Neural progenitor cell (in vitro differentiated cells): Measurements from ENCODE around the gene BCL2L2. TPM values are rescaled to one million over a fixed set of nuclear protein-coding genes. Genes with fewer than 3 reads are reported as not detected.

Experiments used
- DNase-seq: peaks from one replicate; pipeline ENCODE4 v3.0.0-alpha.2; 2016; ENCODE audit warnings: low spot score
- H2AFZ ChIP-seq: fragments of 200-600 bp; sonication (generic); replicated peaks from 2 replicates; pipeline ENCODE4 v1.6.1; 2016; ENCODE audit warnings: antibody characterized with exemption
- H3F3A ChIP-seq: fragments of 200-600 bp; sonication (generic); 2 replicates; pipeline ENCODE4 v1.6.1; 2016; ENCODE audit warnings: antibody characterized with exemption, low read depth
- H3K27ac ChIP-seq: fragments of 200-600 bp; sonication (generic); 2 replicates; pipeline ENCODE4 v1.5.1; 2016; ENCODE audit warnings: mild to moderate bottlenecking
- H3K27me3 ChIP-seq: fragments of 200-600 bp; sonication (generic); 2 replicates; pipeline ENCODE4 v1.6.1; 2016; ENCODE audit warnings: mild to moderate bottlenecking, moderate library complexity
- H3K36me3 ChIP-seq: fragments of 200-600 bp; sonication (generic); 2 replicates; pipeline ENCODE4 v1.5.1; 2016
- H3K4me1 ChIP-seq: fragments of 200-600 bp; sonication (generic); 2 replicates; pipeline ENCODE4 v1.6.1; 2016; ENCODE audit warnings: mixed run types
- H3K4me2 ChIP-seq: fragments of 200-600 bp; sonication (generic); 2 replicates; pipeline ENCODE4 v1.6.1; 2016
- H3K4me3 ChIP-seq: fragments of 200-600 bp; sonication (generic); 2 replicates; pipeline ENCODE4 v1.5.1; 2016
- H3K79me2 ChIP-seq: fragments of 200-600 bp; sonication (generic); 2 replicates; pipeline ENCODE4 v1.6.1; 2016; ENCODE audit warnings: low read depth
- H3K9ac ChIP-seq: fragments of 200-600 bp; sonication (generic); 2 replicates; pipeline ENCODE4 v1.6.1; 2016
- H3K9me3 ChIP-seq: fragments of 200-600 bp; sonication (generic); 2 replicates; pipeline ENCODE4 v1.5.1; 2016; ENCODE audit warnings: low read depth
- H4K20me1 ChIP-seq: fragments of 200-600 bp; sonication (generic); 2 replicates; pipeline ENCODE4 v1.6.1; 2016; ENCODE audit warnings: low read depth
- H3K27ac Mint-ChIP-seq: 3 replicates; pipeline ENCODE4 v1.8.0; 2021; ENCODE audit warnings: mixed read lengths
- H3K27me3 Mint-ChIP-seq: 2 replicates; pipeline ENCODE4 v1.8.0; 2022; ENCODE audit warnings: low read depth, mild to moderate bottlenecking, inconsistent platforms, moderate library complexity, mixed read lengths; ENCODE audit not compliant: insufficient read depth
- H3K36me3 Mint-ChIP-seq: 3 replicates; pipeline ENCODE4 v1.8.0; 2021; ENCODE audit warnings: mixed read lengths
- H3K4me1 Mint-ChIP-seq: 3 replicates; pipeline ENCODE4 v1.8.0; 2021; ENCODE audit warnings: mixed read lengths
- H3K4me3 Mint-ChIP-seq: 3 replicates; pipeline ENCODE4 v1.8.0; 2021; ENCODE audit warnings: mild to moderate bottlenecking, moderate library complexity, mixed read lengths
- H3K9me3 Mint-ChIP-seq: 3 replicates; pipeline ENCODE4 v1.8.0; 2020; ENCODE audit warnings: mixed read lengths
- EZH2 ChIP-seq: fragments of 200-600 bp; sonication (generic); IDR thresholded peaks from 2 replicates; pipeline ENCODE4 v1.6.1; 2017; ENCODE audit warnings: antibody characterized with exemption, mild to moderate bottlenecking, moderate library complexity
- EZH2phosphoT487 ChIP-seq: fragments of 200-600 bp; sonication (generic); IDR thresholded peaks from 2 replicates; pipeline ENCODE4 v1.6.1; 2017; ENCODE audit warnings: antibody characterized with exemption
- total RNA-seq: library from RNA; depleted of rRNA; stranded (reverse); fragments of >200 nt; gene quantifications from 2 replicates; pipeline ENCODE4 v1.2.3, GENCODE V29; 2015; ENCODE audit warnings: low replicate concordance
- TF ChIP-seq, protein P1 (sequence below): fragments of 200-600 bp; sonication (generic); IDR thresholded peaks from 2 replicates; pipeline ENCODE4 v1.5.1; 2017; ENCODE audit warnings: antibody characterized with exemption, mild to moderate bottlenecking

BCL2L2 gene
- total RNA-seq, 1 donor from 2014 or later = 14.9 TPM

DNA sequence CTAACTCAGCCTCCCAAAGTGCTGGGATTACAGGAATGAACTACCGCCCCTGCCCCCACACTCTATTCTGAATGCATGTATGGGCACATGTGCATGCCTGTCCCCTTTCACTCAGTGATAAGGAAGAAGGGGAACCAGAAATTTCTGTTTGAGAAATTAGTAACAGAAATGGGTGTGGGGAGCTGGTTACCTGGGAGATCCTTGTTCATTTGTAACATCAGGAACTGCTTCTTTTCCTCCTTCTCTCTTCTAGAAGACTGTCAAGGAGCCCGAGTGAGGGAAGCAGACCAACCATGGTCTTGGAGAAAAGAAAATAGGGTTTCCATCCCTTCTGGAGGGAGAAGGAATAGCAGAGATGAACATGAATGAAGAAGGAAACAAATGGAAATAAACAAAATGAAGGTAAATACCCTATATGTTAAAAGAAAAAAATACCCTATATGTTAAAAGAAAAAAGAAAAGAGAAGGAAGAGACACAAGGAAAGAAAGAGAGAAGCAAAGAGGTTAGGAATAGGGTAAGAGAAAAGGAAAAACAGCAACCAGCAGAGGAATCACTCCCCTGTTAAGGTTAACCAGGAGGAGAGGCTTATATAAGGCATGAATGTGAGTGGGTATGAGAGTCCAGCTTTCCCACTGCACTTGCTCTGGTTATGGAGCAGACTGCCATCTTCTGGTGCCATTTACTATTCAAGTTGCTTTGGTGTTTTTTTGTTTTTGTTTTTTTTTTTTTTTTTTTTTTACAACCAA is 7.2 kb upstream of the BCL2L2 start:
- Histone ChIP-seq H3K4me2 (no peak overlapping the region), H4K20me1 (no peaks in the 10 kb centered on the region), H3K27ac (no peak overlapping the region), H3K9ac (no peak overlapping the region), H3K9me3 (no peaks in the 10 kb centered on the region), H2AFZ (no peak overlapping the region), H3F3A (peaks cover 36% of the 10 kb centered on the region), H3K4me1 (peaks cover 7% of the 10 kb centered on the region), H3K36me3 (no peaks in the 10 kb centered on the region), H3K27me3 (peaks cover 36% of the 10 kb centered on the region), H3K79me2 (no peaks in the 10 kb centered on the region), H3K4me3 (no peak overlapping the region)
- peaks cover 7% of the 10 kb centered on the region for H3K36me3 Mint-ChIP-seq
- H3K4me1 Mint-ChIP-seq = peaks cover 37% of the 10 kb centered on the region
- H3K27me3 Mint-ChIP-seq = peaks cover 11% of the 10 kb centered on the region
- H3K9me3 Mint-ChIP-seq = peaks cover 2% of the 10 kb centered on the region
- no peak for TF ChIP-seq EZH2phosphoT487
- TF ChIP-seq, protein P1, sequence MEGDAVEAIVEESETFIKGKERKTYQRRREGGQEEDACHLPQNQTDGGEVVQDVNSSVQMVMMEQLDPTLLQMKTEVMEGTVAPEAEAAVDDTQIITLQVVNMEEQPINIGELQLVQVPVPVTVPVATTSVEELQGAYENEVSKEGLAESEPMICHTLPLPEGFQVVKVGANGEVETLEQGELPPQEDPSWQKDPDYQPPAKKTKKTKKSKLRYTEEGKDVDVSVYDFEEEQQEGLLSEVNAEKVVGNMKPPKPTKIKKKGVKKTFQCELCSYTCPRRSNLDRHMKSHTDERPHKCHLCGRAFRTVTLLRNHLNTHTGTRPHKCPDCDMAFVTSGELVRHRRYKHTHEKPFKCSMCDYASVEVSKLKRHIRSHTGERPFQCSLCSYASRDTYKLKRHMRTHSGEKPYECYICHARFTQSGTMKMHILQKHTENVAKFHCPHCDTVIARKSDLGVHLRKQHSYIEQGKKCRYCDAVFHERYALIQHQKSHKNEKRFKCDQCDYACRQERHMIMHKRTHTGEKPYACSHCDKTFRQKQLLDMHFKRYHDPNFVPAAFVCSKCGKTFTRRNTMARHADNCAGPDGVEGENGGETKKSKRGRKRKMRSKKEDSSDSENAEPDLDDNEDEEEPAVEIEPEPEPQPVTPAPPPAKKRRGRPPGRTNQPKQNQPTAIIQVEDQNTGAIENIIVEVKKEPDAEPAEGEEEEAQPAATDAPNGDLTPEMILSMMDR = peak; percentile 38
- no peak for TF ChIP-seq EZH2
- H3K27ac Mint-ChIP-seq = no peak overlapping the region
- H3K4me3 Mint-ChIP-seq = peak overlapping the region; percentile 31
- DNase-seq = no peak

DNA sequence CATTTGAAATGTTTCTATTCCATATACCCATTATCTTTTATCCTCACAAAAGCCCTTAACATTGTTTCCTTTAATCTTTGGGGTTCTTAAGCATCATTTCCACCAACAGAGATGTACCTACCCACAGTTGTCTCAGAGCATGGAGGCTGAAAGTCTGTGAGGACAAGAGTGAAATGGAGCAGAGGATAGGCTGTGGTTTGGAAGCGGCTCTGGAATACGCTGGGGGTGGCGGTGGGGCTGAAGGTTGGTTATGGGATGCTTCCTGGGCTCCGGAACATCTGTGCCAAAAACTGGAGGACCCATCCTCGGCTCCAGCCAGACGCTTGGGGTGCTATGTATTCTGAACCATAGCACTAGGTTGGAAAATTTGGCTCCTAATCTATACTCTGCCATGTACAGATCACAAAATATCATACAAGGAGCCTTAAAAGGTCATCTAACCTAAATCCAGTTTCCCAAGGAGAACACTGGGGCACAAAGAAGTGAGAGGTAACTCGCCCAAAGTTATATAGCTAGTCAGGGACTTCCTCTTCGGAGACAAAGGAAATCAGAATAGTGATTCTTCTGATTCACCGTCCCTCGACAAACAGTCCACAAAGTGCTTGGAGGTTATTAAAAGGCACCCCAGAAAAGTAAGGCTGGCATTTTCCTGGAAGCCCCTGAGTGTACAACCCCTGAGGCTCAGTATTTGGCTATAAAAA is 6.5 kb upstream of the BCL2L2 start:
- H3K4me1 ChIP-seq = peaks cover 6% of the 10 kb centered on the region
- peaks cover 34% of the 10 kb centered on the region for H3K27me3 ChIP-seq
- peaks cover 36% of the 10 kb centered on the region for H3K4me1 Mint-ChIP-seq
- peak overlapping the region; percentile 91 for H3K4me3 Mint-ChIP-seq
- TF ChIP-seq EZH2phosphoT487 = no peak
- TF ChIP-seq, protein P1 = no peak
- TF ChIP-seq EZH2 = no peak
- H3K27ac Mint-ChIP-seq = peak overlapping the region; percentile 76
- peaks cover 31% of the 10 kb centered on the region for H3F3A ChIP-seq
- H3K27me3 Mint-ChIP-seq = peaks cover 9% of the 10 kb centered on the region
- no peak for DNase-seq
- no peaks in the 10 kb centered on the region for H3K9me3 ChIP-seq
- no peak overlapping the region for H2AFZ ChIP-seq
- H3K36me3 ChIP-seq = no peaks in the 10 kb centered on the region
- H4K20me1 ChIP-seq = no peaks in the 10 kb centered on the region
- peaks cover 7% of the 10 kb centered on the region for H3K36me3 Mint-ChIP-seq
- peaks cover 2% of the 10 kb centered on the region for H3K9me3 Mint-ChIP-seq
- no peak overlapping the region for H3K27ac ChIP-seq
- no peaks in the 10 kb centered on the region for H3K79me2 ChIP-seq
- peak overlapping the region; percentile 96 for H3K4me3 ChIP-seq
- peak overlapping the region; percentile 79 for H3K4me2 ChIP-seq
- no peak overlapping the region for H3K9ac ChIP-seq

DNA sequence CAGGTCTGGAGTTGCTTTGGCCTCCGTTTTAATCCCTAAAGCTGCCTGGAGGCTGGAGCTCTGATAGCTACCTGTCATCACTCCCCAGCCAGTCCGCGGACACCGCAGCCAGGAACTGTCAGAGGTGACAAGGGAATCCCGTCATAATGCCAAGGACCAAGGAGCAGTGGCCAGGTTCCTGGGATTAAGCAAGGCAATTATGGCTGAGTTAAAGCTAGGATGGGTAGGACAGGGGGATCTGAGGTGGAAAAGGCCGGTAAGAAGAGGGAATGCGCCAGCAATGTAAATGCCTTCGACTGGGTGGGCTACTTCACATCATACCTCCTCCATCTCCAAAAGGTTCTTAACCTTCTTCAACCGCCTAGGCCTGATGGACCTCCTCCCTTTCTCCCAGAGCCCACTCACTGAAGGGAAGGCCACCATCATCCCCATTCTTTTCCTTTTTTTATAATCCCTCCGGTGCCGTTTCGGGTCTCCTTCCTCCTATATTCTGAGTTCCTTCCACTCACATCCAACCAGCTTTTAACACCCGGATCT is 5.9 kb upstream of the BCL2L2 start:
- Histone ChIP-seq H3K27ac (no peak overlapping the region), H3F3A (peaks cover 35% of the 10 kb centered on the region), H2AFZ (no peak overlapping the region), H4K20me1 (no peaks in the 10 kb centered on the region), H3K27me3 (peaks cover 28% of the 10 kb centered on the region), H3K79me2 (no peaks in the 10 kb centered on the region), H3K4me3 (peak overlapping the region; percentile 96), H3K4me2 (peak overlapping the region; percentile 79), H3K4me1 (peaks cover 6% of the 10 kb centered on the region), H3K36me3 (no peaks in the 10 kb centered on the region), H3K9ac (no peak overlapping the region), H3K9me3 (no peaks in the 10 kb centered on the region)
- H3K9me3 Mint-ChIP-seq = peaks cover 2% of the 10 kb centered on the region
- peaks cover 9% of the 10 kb centered on the region for H3K27me3 Mint-ChIP-seq
- TF ChIP-seq, protein P1 = no peak
- TF ChIP-seq EZH2phosphoT487 = no peak
- TF ChIP-seq EZH2 = no peak
- H3K36me3 Mint-ChIP-seq = peaks cover 7% of the 10 kb centered on the region
- peak; percentile 47 for DNase-seq
- H3K27ac Mint-ChIP-seq = peak overlapping the region; percentile 90
- peak overlapping the region; percentile 91 for H3K4me3 Mint-ChIP-seq
- H3K4me1 Mint-ChIP-seq = peaks cover 33% of the 10 kb centered on the region
